Spleen (tissue), 7 donors: ENCODE results near the gene PPDPF.

Experiments
- CTCF ChIP-seq, 11 experiments: fragments of 200-600 bp in 7 of 11; fragments of 450-650 bp in 4 of 11; sonication (generic) in 4 of 11; IDR thresholded peaks in 8 of 11; conservative IDR thresholded peaks in 3 of 11; 1 replicate in 7 of 11; 2 replicates in 4 of 11; pipeline versions ENCODE4 v1.4.0 to v1.8.0; 2016 to 2021; ENCODE audit warnings: antibody characterized with exemption in 11 of 11, inconsistent platforms in 4 of 11, mild to moderate bottlenecking in 1 of 11
- POLR2A ChIP-seq, 3 donors: fragments of 450-650 bp; IDR thresholded peaks; one replicate each; pipeline ENCODE4 v1.5.1; 2017; ENCODE audit warnings: antibody characterized with exemption in 3 of 3, mild to moderate bottlenecking in 1 of 3
- POLR2AphosphoS5 ChIP-seq, 3 donors: sonication (generic); formaldehyde crosslinking; IDR thresholded peaks; one replicate each; pipeline ENCODE4 v1.5.1; 2017; ENCODE audit warnings: antibody characterized with exemption in 3 of 3
- donor health status: DM: no; HTN: no; CAD: no; lungs with moderate emphysema.
- donor health status: DM: no; HTN: no; CAD: no.
- donor health status: DM: no; HTN: no; CAD: no.

GRCh38 chr20:63557481-63557891, 36.9 kb downstream of the PPDPF start:
- TF ChIP-seq CTCF (IDR thresholded peaks at IDR 0.05 in 8 of 11, conservative IDR thresholded peaks at IDR 0.05 in 3 of 11) (no peak), POLR2A (IDR thresholded peaks at IDR 0.05) (no peak), POLR2AphosphoS5 (IDR thresholded peaks at IDR 0.05) (no peak)
